HCT116 (cell line): ENCODE results near the gene PPM1M.

Experiments
- CTCF ChIP-seq, 3 experiments: fragments of 200-600 bp in 1 of 3; sonication (generic) in 1 of 3; IDR thresholded peaks in 2 of 3; conservative IDR thresholded peaks in 1 of 3; 2 replicates each; pipeline ENCODE4 v1.5.1; 2012 to 2017; ENCODE audit warnings: low read depth in 2 of 3, low read length in 2 of 3, antibody characterized with exemption in 1 of 3, borderline replicate concordance in 1 of 3, control low read depth in 1 of 3, mild to moderate bottlenecking in 1 of 3, mixed read lengths in 1 of 3, mixed run types in 1 of 3, moderate library complexity in 1 of 3; ENCODE audit not compliant: insufficient read depth in 1 of 3
- MAX ChIP-seq: IDR thresholded peaks from 2 replicates; pipeline ENCODE4 v1.6.1; 2012
- POLR2A ChIP-seq: IDR thresholded peaks from 2 replicates; pipeline ENCODE4 v1.7.0; 2011; ENCODE audit warnings: borderline replicate concordance; ENCODE audit not compliant: insufficient read depth, insufficient read length; ENCODE audit errors: extremely low read depth
- POLR2AphosphoS5 ChIP-seq: IDR thresholded peaks from 2 replicates; pipeline ENCODE4 v1.6.1; 2011; ENCODE audit warnings: mild to moderate bottlenecking, low read depth, low read length, moderate library complexity
- RAD21 ChIP-seq: IDR thresholded peaks from 2 replicates; pipeline ENCODE4 v1.6.1; 2012; ENCODE audit warnings: low read depth, mild to moderate bottlenecking
- ZFX ChIP-seq: fragments of 450-650 bp; IDR thresholded peaks from 2 replicates; pipeline ENCODE4 v1.6.1; 2017

GRCh38 chr3:52217409-52217805 lies 28.2 kb upstream of the PPM1M start:
- no peak for TF ChIP-seq RAD21
- TF ChIP-seq ZFX, result no peak
- TF ChIP-seq POLR2A, result no peak
- no peak for TF ChIP-seq CTCF (IDR thresholded peaks at IDR 0.05 in 2 of 3, conservative IDR thresholded peaks at IDR 0.05 in 1 of 3; ENCODE audit: borderline replicate concordance in 1 of 3, insufficient read depth in 1 of 3, low read depth in 2 of 3, low read length in 2 of 3)
- TF ChIP-seq MAX, result no peak
- TF ChIP-seq POLR2AphosphoS5, result no peak
